PC-9 (cell line): Measurements from ENCODE around the gene CD48. TPM values are rescaled to one million over a fixed set of nuclear protein-coding genes. Genes with fewer than 3 reads are reported as not detected.

Experiments
- BruUV-seq: library from RNA; stranded (reverse); fragments of 400-500 nt; replicated peaks from 2 replicates; lab custom pipeline; 2021; lab: Mats Ljungman, UMichigan
- CTCF ChIA-PET: fragments of 300-600 bp; sonication (Branson Sonifier 250); formaldehyde crosslinking; loops from one replicate; lab custom pipeline; 2022; ENCODE audit warnings: antibody characterized with exemption; lab: Charles Lee
- POLR2A ChIA-PET: fragments of 300-600 bp; sonication (Branson Sonifier 250); formaldehyde crosslinking; loops from one replicate; lab custom pipeline; 2022; ENCODE audit warnings: antibody characterized with exemption; ENCODE audit not compliant: unreplicated experiment; lab: Charles Lee
- DNase-seq, 2 experiments: peaks; one replicate each; pipeline versions ENCODE4 v3.0.0 to v3.0.0-alpha.2; 2015 to 2022; ENCODE audit warnings: mixed read lengths in 1 of 2
- H2AFZ ChIP-seq: fragments of 200-600 bp; sonication (generic); 2 replicates; pipeline ENCODE4 v1.8.1; 2017; ENCODE audit warnings: antibody characterized with exemption
- H3F3A ChIP-seq: fragments of 200-600 bp; sonication (generic); 2 replicates; pipeline ENCODE4 v1.8.1; 2017; ENCODE audit warnings: antibody characterized with exemption, mild to moderate bottlenecking, low read depth; ENCODE audit not compliant: insufficient read depth
- H3K27ac ChIP-seq: fragments of 200-600 bp; sonication (generic); 2 replicates; pipeline ENCODE4 v1.6.1; 2016; ENCODE audit warnings: mixed run types
- H3K27me3 ChIP-seq: fragments of 200-600 bp; sonication (generic); 2 replicates; pipeline ENCODE4 v1.6.1; 2016; ENCODE audit warnings: low read depth, mixed run types; ENCODE audit not compliant: insufficient read depth
- H3K36me3 ChIP-seq: fragments of 200-600 bp; sonication (generic); 2 replicates; pipeline ENCODE4 v1.6.1; 2016; ENCODE audit warnings: low read depth, mixed run types
- H3K4me1 ChIP-seq: fragments of 200-600 bp; sonication (generic); replicated peaks from 2 replicates; pipeline ENCODE4 v1.6.1; 2016; ENCODE audit warnings: mixed run types; ENCODE audit not compliant: insufficient read depth
- H3K4me2 ChIP-seq: fragments of 200-600 bp; sonication (generic); 2 replicates; pipeline ENCODE4 v1.6.1; 2017; ENCODE audit warnings: mixed run types
- H3K4me3 ChIP-seq: fragments of 200-600 bp; sonication (generic); 2 replicates; pipeline ENCODE4 v1.6.1; 2016; ENCODE audit warnings: mixed run types
- H3K79me2 ChIP-seq: fragments of 200-600 bp; sonication (generic); 2 replicates; pipeline ENCODE4 v1.6.1; 2017; ENCODE audit warnings: low read depth, mixed run types
- H3K9me2 ChIP-seq: fragments of 200-600 bp; sonication (generic); 2 replicates; pipeline ENCODE4 v1.8.1; 2017; ENCODE audit warnings: mild to moderate bottlenecking; ENCODE audit not compliant: insufficient read depth
- H3K9me3 ChIP-seq: fragments of 200-600 bp; sonication (generic); 2 replicates; pipeline ENCODE4 v1.8.1; 2016; ENCODE audit warnings: low read depth; ENCODE audit not compliant: insufficient read depth
- H4K20me1 ChIP-seq: fragments of 200-600 bp; sonication (generic); 2 replicates; pipeline ENCODE4 v1.8.1; 2017; ENCODE audit not compliant: insufficient read depth
- CTCF ChIP-seq: fragments of 200-600 bp; sonication (generic); conservative IDR thresholded peaks from 2 replicates; pipeline ENCODE4 v1.6.1; 2017; ENCODE audit warnings: mixed run types, antibody characterized with exemption, mild to moderate bottlenecking, moderate library complexity
- EZH2 ChIP-seq: fragments of 200-600 bp; sonication (generic); IDR thresholded peaks from 2 replicates; pipeline ENCODE4 v1.8.0; 2017; ENCODE audit warnings: antibody characterized with exemption, low read depth
- intact Hi-C: fragments of 100-400 bp; cut with micrococcal nuclease; formaldehyde crosslinking; loops from one replicate; pipeline ENCODE4 v1.10.0; 2022; ENCODE audit not compliant: unreplicated experiment
- total RNA-seq: library from RNA; stranded (reverse); gene quantifications from 2 replicates; pipeline ENCODE4 v1.2.3, GENCODE V29; 2021

The CD48 gene
- total RNA-seq, 1 experiment from 2014 or later: not detected

- CTCF ChIA-PET: interaction anchor here (0.6 kb wide), 1 partner anchor 412 kb away, joined by 3 read pairs; no protein-coding TSS in a partner anchor
These were observed 31.6 kb upstream of the CD48 start for GRCh38 chr1:160743266-160743665.

GRCh38 chr1:160742428-160743127, 31.0 kb upstream of the CD48 start:
- Histone ChIP-seq H3K79me2 (no peaks in the 10 kb centered on the region), H3K4me2 (no peak overlapping the region), H3K36me3 (no peaks in the 10 kb centered on the region), H3K27me3 (no peaks in the 10 kb centered on the region), H3F3A (peaks cover 4% of the 10 kb centered on the region; the same call in 1 of the 2 replicates), H3K27ac (no peak overlapping the region), H2AFZ (no peak overlapping the region), H3K4me1 (peaks cover 8% of the 10 kb centered on the region; the same call in 1 of the 2 replicates), H3K9me3 (0 out of 2 replicates have a peak, but pooled peaks cover 2% of the 10 kb centered on the region), H4K20me1 (no peaks in the 10 kb centered on the region), H3K4me3 (no peak overlapping the region), H3K9me2 (no peaks in the 10 kb centered on the region)
- intact Hi-C loops: no loop called here
- CTCF ChIA-PET: no interaction called here
- POLR2A ChIA-PET: no interaction called here
- BruUV-seq: no TSS peak
- TF ChIP-seq EZH2 (no peak), CTCF (no peak)
- no peak for DNase-seq

More at GRCh38 chr1:160743266-160743665, 31.6 kb upstream of the CD48 start:
- no peaks in the 10 kb centered on the region for H3K79me2 ChIP-seq
- H2AFZ ChIP-seq: no peak overlapping the region
- no peak overlapping the region for H3K4me3 ChIP-seq
- 0 out of 2 replicates have a peak, but pooled peaks cover 2% of the 10 kb centered on the region for H3K9me3 ChIP-seq
- H3K4me1 ChIP-seq: peaks cover 12% of the 10 kb centered on the region
- intact Hi-C loops: no loop called here
- no peak overlapping the region for H3K4me2 ChIP-seq
- no peak overlapping the region for H3K27ac ChIP-seq
- no peak for TF ChIP-seq CTCF
- TF ChIP-seq EZH2: no peak
- no peaks in the 10 kb centered on the region for H4K20me1 ChIP-seq
- no peaks in the 10 kb centered on the region for H3K36me3 ChIP-seq
- H3F3A ChIP-seq: peaks cover 6% of the 10 kb centered on the region; the same call in 1 of the 2 replicates
- no peak for DNase-seq
- POLR2A ChIA-PET: no interaction called here
- H3K27me3 ChIP-seq: no peaks in the 10 kb centered on the region
- H3K9me2 ChIP-seq: no peaks in the 10 kb centered on the region
- BruUV-seq: no TSS peak

GRCh38 chr1:160741612-160742348, 30.2 kb upstream of the CD48 start:
- DNase-seq: no peak
- Histone ChIP-seq H3K79me2 (no peaks in the 10 kb centered on the region), H4K20me1 (no peaks in the 10 kb centered on the region), H3K27ac (no peak overlapping the region), H3K4me3 (no peak overlapping the region), H3K4me2 (no peak overlapping the region), H3F3A (no peaks in the 10 kb centered on the region), H3K36me3 (no peaks in the 10 kb centered on the region), H3K27me3 (no peaks in the 10 kb centered on the region), H3K9me3 (peaks cover 5% of the 10 kb centered on the region; the same call in 1 of the 2 replicates), H2AFZ (no peak overlapping the region), H3K4me1 (0 out of 2 replicates have a peak, but pooled peaks cover under 1% of the 10 kb centered on the region), H3K9me2 (no peaks in the 10 kb centered on the region)
- no TSS peak for BruUV-seq
- CTCF ChIA-PET: no interaction called here
- no peak for TF ChIP-seq CTCF
- no peak for TF ChIP-seq EZH2
- POLR2A ChIA-PET: no interaction called here
- intact Hi-C loops: no loop called here
